Thymus (tissue), 14 donors: ENCODE results near the gene OR13F1. TPM values are rescaled to one million over a fixed set of nuclear protein-coding genes. Genes with fewer than 3 reads are reported as not detected.

ENCODE experiments used
- DNase-seq, 9 donors: peaks; one replicate each; pipeline ENCODE4 v3.0.0-alpha.2; 2013; ENCODE audit warnings: low spot score in 9 of 9, low read depth in 6 of 9, missing footprints in 1 of 9
- H3K27ac ChIP-seq, 2 donors: one replicate each; pipeline ENCODE4 v1.5.1; 2013; ENCODE audit warnings: control low read depth in 1 of 2, low read depth in 1 of 2, low read length in 1 of 2, mild to moderate bottlenecking in 1 of 2, moderate library complexity in 1 of 2
- H3K27me3 ChIP-seq, 2 donors: one replicate each; pipeline ENCODE4 v1.5.1; 2013; ENCODE audit warnings: low read length in 1 of 2; ENCODE audit not compliant: control insufficient read depth in 2 of 2, insufficient read depth in 1 of 2
- H3K36me3 ChIP-seq, 2 donors: one replicate each; pipeline ENCODE4 v1.5.1; 2013; ENCODE audit warnings: low read length in 1 of 2, mild to moderate bottlenecking in 1 of 2, moderate library complexity in 1 of 2; ENCODE audit not compliant: control insufficient read depth in 2 of 2, insufficient read depth in 2 of 2
- H3K4me1 ChIP-seq, 2 donors: one replicate each; pipeline ENCODE4 v1.5.1; 2013; ENCODE audit warnings: low read length in 2 of 2; ENCODE audit not compliant: control insufficient read depth in 2 of 2, insufficient read depth in 2 of 2
- H3K4me3 ChIP-seq, 2 donors: one replicate each; pipeline ENCODE4 v1.5.1; 2013; ENCODE audit warnings: low read length in 2 of 2, control low read depth in 1 of 2, mild to moderate bottlenecking in 1 of 2
- H3K9me3 ChIP-seq, 2 donors: one replicate each; pipeline ENCODE4 v1.5.1; 2013; ENCODE audit warnings: low read length in 1 of 2, mild to moderate bottlenecking in 1 of 2; ENCODE audit not compliant: control insufficient read depth in 2 of 2, insufficient read depth in 1 of 2
- WGBS: extraction: QIAGEN DNeasy Blood & Tissue Kit; methylation state at CpG from one replicate; pipeline ENCODE4 v1.1.7; 2013; 5-methylcytosine and 5-hydroxymethylcytosine counted together
- long read RNA-seq, 10 donors: transcript quantifications; one replicate each; lab custom pipeline, GENCODE V29; 2026
- polyA plus RNA-seq: library from polyadenylated mRNA; stranded (reverse); fragments of 200-250 nt; gene quantifications from one replicate; pipeline ENCODE4 v1.2.3, GENCODE V29; 2013
- total RNA-seq: library from RNA; stranded (reverse); fragments of 120-200 nt; gene quantifications from one replicate; pipeline ENCODE4 v1.2.4, GENCODE V29; 2013
- donor health status: healthy.

OR13F1 gene
- total RNA-seq (not detected), polyA plus RNA-seq (not detected)
- long read RNA-seq, donor 1, result 0 reads
- long read RNA-seq, donor 2, result 0 reads
- long read RNA-seq, donor 3, result 0 reads
- long read RNA-seq, donor 4, result 0 reads
- long read RNA-seq, donor 5, result 0 reads
- long read RNA-seq, donor 6, result 0 reads
- long read RNA-seq, donor 7, result 0 reads
- long read RNA-seq, donor 8, result 0 reads
- long read RNA-seq, donor 9, result 0 reads
- long read RNA-seq, donor 10, result 0 reads

GRCh38 chr9:104503963-104504362 lies at the start of gene OR13F1:
Gene OR13F1 (plus strand): TSS chr9:104504263. CDS start chr9:104504263, 0 bp downstream.
- Histone ChIP-seq H3K27me3 (no peaks in the 10 kb centered on the region), H3K4me1 (no peaks in the 10 kb centered on the region), H3K4me3 (no peak within 1 kb of the TSS), H3K9me3 (no peaks in the 10 kb centered on the region), H3K36me3 (no peaks in the 10 kb centered on the region), H3K27ac (no peak within 1 kb of the TSS)
- DNase-seq, result no peak
- WGBS, result 97% methylated on average over 5 of the region's 5 CpGs

- DNase-seq, result no peak
- H3K27ac ChIP-seq, result no peak overlapping the region
- no peaks in the 10 kb centered on the region for H3K9me3 ChIP-seq
- H3K36me3 ChIP-seq, result no peaks in the 10 kb centered on the region
- H3K4me1 ChIP-seq, result no peaks in the 10 kb centered on the region
- no peak overlapping the region for H3K4me3 ChIP-seq
- H3K27me3 ChIP-seq, result no peaks in the 10 kb centered on the region
- 40% methylated on average over 1 of the region's 1 CpG for WGBS
These were observed 47.2 kb upstream of the OR13F1 start for GRCh38 chr9:104456831-104457230.

GRCh38 chr9:104463864-104464263 lies 40.2 kb upstream of the OR13F1 start:
- no peak for DNase-seq
- no peak overlapping the region for H3K27ac ChIP-seq
- H3K36me3 ChIP-seq, result no peaks in the 10 kb centered on the region
- H3K4me1 ChIP-seq, result no peaks in the 10 kb centered on the region
- H3K27me3 ChIP-seq, result no peaks in the 10 kb centered on the region
- H3K9me3 ChIP-seq, result no peaks in the 10 kb centered on the region
- no peak overlapping the region for H3K4me3 ChIP-seq

GRCh38 chr9:104468261-104468660 lies 35.8 kb upstream of the OR13F1 start:
- DNase-seq, result no peak
- no peaks in the 10 kb centered on the region for H3K36me3 ChIP-seq
- H3K4me3 ChIP-seq, result no peak overlapping the region
- H3K27ac ChIP-seq, result no peak overlapping the region
- H3K4me1 ChIP-seq, result no peaks in the 10 kb centered on the region
- no peaks in the 10 kb centered on the region for H3K27me3 ChIP-seq
- H3K9me3 ChIP-seq, result no peaks in the 10 kb centered on the region

GRCh38 chr9:104482921-104483570 lies 21.0 kb upstream of the OR13F1 start:
- no peaks in the 10 kb centered on the region for H3K9me3 ChIP-seq
- DNase-seq, result no peak
- H3K36me3 ChIP-seq, result no peaks in the 10 kb centered on the region
- no peaks in the 10 kb centered on the region for H3K4me1 ChIP-seq
- no peaks in the 10 kb centered on the region for H3K27me3 ChIP-seq
- H3K4me3 ChIP-seq, result no peak overlapping the region
- H3K27ac ChIP-seq, result no peak overlapping the region
- WGBS, result 94% methylated on average over 5 of the region's 5 CpGs

GRCh38 chr9:104485014-104485413 lies 19.0 kb upstream of the OR13F1 start:
- no peak overlapping the region for H3K27ac ChIP-seq
- DNase-seq, result no peak
- H3K4me3 ChIP-seq, result no peak overlapping the region
- H3K27me3 ChIP-seq, result no peaks in the 10 kb centered on the region
- H3K4me1 ChIP-seq, result no peaks in the 10 kb centered on the region
- 95% methylated on average over 2 of the region's 2 CpGs for WGBS
- H3K9me3 ChIP-seq, result no peaks in the 10 kb centered on the region
- H3K36me3 ChIP-seq, result no peaks in the 10 kb centered on the region

- Histone ChIP-seq H3K36me3 (no peaks in the 10 kb centered on the region), H3K27me3 (no peaks in the 10 kb centered on the region), H3K4me1 (no peaks in the 10 kb centered on the region), H3K9me3 (no peaks in the 10 kb centered on the region), H3K27ac (no peak overlapping the region), H3K4me3 (no peak overlapping the region)
- no peak for DNase-seq
- 52% methylated on average over 3 of the region's 3 CpGs for WGBS
These were observed 9.3 kb upstream of the OR13F1 start for GRCh38 chr9:104494808-104495207.

- no peak for DNase-seq
These were observed 623 bp upstream of the OR13F1 start for GRCh38 chr9:104503440-104503839.

GRCh38 chr9:104506565-104506964 lies 2.5 kb downstream of the OR13F1 start:
- Histone ChIP-seq H3K4me3 (no peak overlapping the region), H3K4me1 (no peaks in the 10 kb centered on the region), H3K27ac (no peak overlapping the region), H3K9me3 (no peaks in the 10 kb centered on the region), H3K36me3 (no peaks in the 10 kb centered on the region), H3K27me3 (no peaks in the 10 kb centered on the region)
- DNase-seq, result no peak

More at GRCh38 chr9:104503440-104503839, 623 bp upstream of the OR13F1 start:
- Histone ChIP-seq H3K36me3 (no peaks in the 10 kb centered on the region), H3K27ac (no peak overlapping the region), H3K4me1 (no peaks in the 10 kb centered on the region), H3K4me3 (no peak overlapping the region), H3K9me3 (no peaks in the 10 kb centered on the region), H3K27me3 (no peaks in the 10 kb centered on the region)
